Fibroblast of skin of back (primary cell): ENCODE measurements around the gene PNPLA2.

Experiments
- DNase-seq: peaks from one replicate; pipeline ENCODE4 v3.0.0-alpha.2; 2013

PNPLA2 gene

DNA sequence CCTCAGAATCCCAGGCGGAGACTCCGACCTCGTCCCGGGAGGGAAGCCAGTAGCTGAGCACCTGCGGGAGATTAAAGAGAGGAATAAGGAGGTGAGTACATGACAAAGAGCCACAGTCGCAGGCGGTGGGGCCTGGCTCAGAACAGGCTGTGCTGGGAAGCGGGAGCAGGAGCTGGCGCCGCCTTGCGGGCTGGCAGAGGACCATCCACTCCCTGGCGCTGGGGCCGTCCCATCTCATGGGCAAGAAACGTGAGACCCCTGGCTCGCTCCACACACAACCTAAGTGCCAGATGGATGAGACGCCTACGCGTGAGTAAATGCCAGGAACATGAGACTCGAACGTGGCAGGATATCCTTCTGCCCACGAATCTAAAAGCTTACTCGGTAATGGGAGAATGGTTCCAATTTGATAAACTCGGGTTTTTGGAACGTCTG lies 35.1 kb upstream of the PNPLA2 start:
- DNase-seq, result peak; percentile 82

GRCh38 chr11:786235-787083 lies 32.3 kb upstream of the PNPLA2 start:
- DNase-seq, result no peak

DNA sequence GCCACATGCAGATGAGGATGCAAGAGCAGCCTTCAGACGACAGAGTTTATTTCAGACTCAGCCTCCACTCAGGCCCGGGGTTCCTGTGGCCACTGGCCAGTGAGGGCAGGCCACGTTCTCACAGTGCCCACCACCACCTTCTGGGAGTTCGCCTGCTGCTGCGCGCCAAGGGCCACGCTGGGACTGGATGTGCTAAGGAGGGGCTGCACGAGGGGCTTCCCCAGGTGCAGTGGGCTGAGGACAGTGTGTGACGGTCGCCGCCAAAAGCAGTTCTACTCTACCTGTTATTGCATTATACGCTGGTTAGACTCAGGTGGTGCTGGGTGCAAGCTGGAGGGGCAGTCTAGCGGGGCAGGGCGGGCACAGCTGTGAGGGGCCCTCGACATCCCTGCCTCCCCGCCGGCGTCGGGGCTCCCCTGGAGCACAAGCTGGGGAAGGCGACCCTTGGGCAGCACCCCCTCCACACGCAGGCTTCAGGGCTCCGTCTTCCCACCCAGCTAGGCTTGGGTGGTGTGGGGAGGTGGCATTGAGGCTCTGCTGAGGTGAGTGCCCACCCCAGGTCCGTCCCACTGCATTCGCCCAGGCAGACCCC lies 31.5 kb upstream of the PNPLA2 start:
- DNase-seq, result no peak

GRCh38 chr11:788009-788640 lies 30.6 kb upstream of the PNPLA2 start:
- DNase-seq, result no peak

GRCh38 chr11:788953-789940 lies 29.5 kb upstream of the PNPLA2 start:
- no peak for DNase-seq

- peak; percentile 49 for DNase-seq
These were observed 28.8 kb upstream of the PNPLA2 start, which contains the start of gene CEND1 for GRCh38 chr11:789943-790342. Gene CEND1, minus strand, starts transcription at chr11:790090. Its CDS starts 1,514 bp downstream, at chr11:788576.

GRCh38 chr11:790721-791564 lies 27.8 kb upstream of the PNPLA2 start:
- DNase-seq, result peak; percentile 26

DNA sequence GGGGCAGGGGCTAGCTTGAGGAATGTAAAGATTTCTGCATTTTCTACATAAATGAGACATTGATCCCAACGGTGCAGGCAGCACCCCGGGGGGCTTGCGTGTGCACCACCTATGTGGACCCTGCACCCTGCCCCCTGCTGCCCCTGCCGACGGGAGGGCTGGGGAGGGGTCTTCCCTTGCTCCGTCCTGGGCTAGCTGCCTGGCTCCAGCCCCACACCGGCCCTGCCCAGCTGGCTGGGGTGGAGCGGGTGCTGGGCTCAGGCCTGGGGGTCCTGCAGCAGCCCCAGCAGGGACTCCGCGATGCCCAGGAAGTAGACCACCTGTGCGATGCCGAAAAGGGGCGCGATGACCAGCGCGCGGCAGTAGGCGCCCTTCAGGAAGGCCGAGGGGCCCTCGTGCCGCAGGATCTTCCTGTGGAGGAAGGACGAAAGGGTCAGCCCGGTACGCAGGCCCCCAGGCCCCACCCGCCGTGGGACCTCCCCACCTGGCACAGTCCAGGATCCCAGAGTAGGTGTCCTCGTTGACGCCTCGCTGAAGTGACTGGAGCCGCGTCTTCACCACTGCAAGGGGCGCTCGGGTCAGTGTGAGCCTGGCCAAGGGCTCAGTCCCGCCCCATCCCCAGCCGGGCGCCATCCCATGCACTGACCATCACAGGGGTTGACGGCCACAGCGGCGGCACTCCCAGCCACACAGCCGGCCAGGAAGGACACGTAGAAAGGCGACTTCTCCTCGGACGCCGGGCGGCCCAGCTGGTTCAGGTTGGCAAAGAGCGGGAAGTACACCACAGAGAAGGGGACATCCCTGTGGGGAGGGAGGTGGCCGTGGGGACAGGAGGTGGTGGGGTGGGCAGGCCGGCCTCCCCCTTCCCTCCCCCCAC lies 26.8 kb upstream of the PNPLA2 start:
- no peak for DNase-seq

- no peak for DNase-seq
These were observed 26.2 kb upstream of the PNPLA2 start for GRCh38 chr11:792535-792821.

DNA sequence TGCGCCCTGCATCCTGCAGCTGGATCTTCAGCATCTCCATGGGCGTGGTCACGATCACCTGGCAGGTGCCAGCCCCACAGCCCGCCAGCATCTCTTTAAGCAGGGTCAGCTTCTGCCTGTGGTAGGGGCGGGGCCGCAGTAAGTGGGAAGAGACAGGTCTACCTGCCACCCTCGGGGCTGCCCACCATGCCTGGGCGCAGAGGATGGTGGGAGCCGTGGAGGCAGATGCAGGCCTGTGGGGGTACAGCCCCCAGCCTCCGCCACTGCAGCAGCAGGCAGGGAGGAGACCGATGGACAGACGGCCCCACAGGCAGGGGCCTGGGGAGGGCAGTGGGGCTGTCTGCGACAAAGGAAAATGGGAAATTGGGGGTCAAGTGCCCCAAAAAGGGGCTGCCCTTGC lies 25.8 kb upstream of the PNPLA2 start:
- no peak for DNase-seq

- DNase-seq, result no peak
These were observed 25.2 kb upstream of the PNPLA2 start for GRCh38 chr11:793556-793955.

GRCh38 chr11:794013-794765 lies 24.5 kb upstream of the PNPLA2 start:
- DNase-seq, result no peak

DNA sequence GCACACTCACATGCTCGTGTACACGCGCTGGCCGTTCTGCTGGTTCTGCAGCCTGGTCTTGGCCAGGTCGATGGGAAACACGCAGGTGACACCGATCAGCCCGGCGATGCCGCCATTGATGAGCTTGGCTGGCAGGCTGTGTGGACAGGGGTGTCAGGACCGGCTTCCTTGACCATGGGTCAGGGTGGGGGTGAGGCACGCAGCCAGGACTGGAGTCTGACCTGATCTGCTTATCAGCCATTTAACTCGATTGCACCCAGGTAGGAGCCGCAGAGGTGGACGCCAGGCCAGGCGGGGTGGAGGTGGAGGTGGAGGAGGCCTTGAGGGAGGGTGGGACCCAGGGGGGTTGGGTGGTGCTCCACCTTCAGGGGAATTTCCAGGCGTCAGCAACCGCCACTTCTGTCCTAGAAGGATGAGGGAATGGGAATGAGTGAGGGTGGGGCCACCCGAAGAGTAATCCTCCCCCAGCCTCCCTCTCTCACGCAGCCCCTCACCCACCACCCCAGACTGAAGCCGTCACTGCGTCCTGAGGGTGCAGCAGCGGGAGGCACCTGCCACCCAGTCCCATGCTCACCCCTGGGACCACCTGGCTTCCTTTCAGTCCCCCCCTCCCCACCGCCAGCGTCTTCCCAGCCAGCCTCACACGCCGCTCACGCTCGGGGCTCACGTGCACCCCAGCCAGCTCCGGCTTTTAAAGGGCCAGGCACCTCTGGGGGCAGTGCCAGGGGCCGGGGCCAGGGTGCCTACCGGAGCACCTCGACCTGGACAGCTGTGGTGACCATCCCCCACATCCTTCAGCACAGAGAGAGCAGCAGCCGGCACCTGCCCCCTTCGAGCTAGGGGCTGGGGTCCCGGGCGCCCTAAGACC lies 23.7 kb upstream of the PNPLA2 start:
- DNase-seq, result no peak

- DNase-seq, result peak; percentile 93
These were observed 22.8 kb upstream of the PNPLA2 start for GRCh38 chr11:795634-796564.

DNA sequence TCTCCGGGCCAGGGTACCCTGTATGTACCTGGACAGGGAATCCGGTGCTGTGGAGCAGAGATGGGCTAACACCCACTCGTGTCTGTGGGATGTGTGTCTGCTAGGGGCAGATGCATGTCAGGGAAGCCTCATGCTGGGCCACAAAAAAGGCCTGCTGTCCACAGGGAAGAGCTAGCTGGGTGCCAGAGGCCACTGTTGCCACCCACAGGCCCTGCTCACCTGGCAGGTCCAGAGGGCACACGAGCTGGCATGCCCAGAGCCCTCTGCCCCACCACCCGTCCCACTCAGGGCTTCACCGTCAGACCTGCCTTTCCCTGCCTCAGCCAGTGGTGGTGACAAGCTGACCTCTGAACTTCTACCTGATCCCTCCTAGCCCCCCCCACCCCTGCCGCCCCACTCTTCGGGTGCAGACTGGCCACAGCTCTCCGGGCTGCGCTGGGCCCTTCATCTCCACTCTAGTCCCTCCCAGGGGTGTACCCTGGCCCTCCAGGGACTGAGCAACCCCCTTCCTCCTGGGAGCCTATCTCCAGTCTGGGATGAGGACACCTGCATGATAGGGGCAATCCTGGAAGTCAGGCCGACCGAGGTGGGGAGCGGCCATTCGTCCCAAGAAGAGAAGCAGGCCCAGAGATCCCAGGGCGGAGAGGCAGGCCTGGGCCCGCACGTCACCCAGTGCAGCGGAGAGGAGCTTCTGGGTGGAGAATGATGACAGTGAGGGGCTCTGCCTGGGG lies 22.0 kb upstream of the PNPLA2 start:
- no peak for DNase-seq

- DNase-seq, result peak; percentile 88
These were observed 21.2 kb upstream of the PNPLA2 start for GRCh38 chr11:797296-798092.
